Central memory CD8-positive, alpha-beta T cell (primary cell): Measurements from ENCODE around the gene NOPCHAP1.

ENCODE experiments used
- ATAC-seq: fragments of 150-1000 bp; cut with Tn5 transposase; replicated peaks from 2 replicates; pipeline ENCODE4 v1.10.0; 2022; ENCODE audit warnings: mild to moderate bottlenecking, moderate FRiP score, moderate number of reproducible peaks; ENCODE audit not compliant: poor library complexity, severe bottlenecking; ENCODE audit errors: extremely low read depth
- DNase-seq, 2 donors: peaks; one replicate each; pipeline ENCODE4 v3.0.0; 2021; ENCODE audit warnings: low spot score in 2 of 2
- H3K27ac Mint-ChIP-seq: one replicate; pipeline ENCODE4 v1.8.0; 2022; ENCODE audit warnings: low read depth, mild to moderate bottlenecking, moderate library complexity, mixed read lengths
- H3K27me3 Mint-ChIP-seq: one replicate; pipeline ENCODE4 v1.8.0; 2022; ENCODE audit warnings: mixed read lengths
- H3K36me3 Mint-ChIP-seq: one replicate; pipeline ENCODE4 v1.8.0; 2022; ENCODE audit warnings: mild to moderate bottlenecking, moderate library complexity, mixed read lengths; ENCODE audit not compliant: insufficient read depth
- H3K4me1 Mint-ChIP-seq: one replicate; pipeline ENCODE4 v1.8.0; 2022; ENCODE audit warnings: mixed read lengths
- H3K4me3 Mint-ChIP-seq: one replicate; pipeline ENCODE4 v1.8.0; 2022; ENCODE audit warnings: mild to moderate bottlenecking, moderate library complexity, mixed read lengths
- H3K9me3 Mint-ChIP-seq: one replicate; pipeline ENCODE4 v1.8.0; 2022; ENCODE audit warnings: mixed read lengths

The NOPCHAP1 gene

DNA sequence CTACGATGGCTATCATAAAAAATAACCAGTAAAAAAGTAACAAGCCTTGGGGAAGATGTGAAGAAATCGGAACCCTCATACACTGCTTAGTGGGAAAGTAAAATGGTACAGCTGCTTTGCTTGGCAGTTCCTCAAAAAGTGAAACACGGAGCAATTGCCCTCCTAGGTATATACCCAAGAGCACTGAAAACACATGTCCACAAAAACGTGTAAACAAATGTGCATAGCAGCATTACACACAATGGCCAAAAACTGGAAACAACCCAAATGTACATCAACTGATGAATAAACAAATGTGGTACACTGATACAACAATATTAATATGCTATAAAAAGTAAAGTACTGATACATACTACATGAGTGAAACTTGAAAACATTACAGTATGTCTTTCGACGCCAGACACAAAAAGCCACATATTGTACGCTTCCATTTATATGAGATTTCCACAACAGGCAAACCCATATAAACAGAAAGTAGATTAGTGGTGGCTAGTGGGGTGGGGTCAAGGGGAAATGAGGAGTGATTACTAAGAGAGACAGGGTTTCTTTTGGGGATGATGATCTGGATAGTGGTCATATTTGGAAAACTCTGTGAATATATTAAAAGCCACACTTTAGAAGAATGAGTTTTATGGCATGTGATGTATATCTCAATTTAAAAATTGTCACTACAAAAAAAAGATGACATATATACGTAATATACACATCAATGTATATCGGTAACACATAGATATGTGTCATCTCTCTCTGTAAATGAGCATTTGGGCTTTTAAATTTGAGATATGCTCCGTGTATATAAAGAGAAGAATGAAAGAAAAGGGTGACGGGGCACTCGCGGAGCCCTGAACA is 29.0 kb upstream of the NOPCHAP1 start:
- Mint-ChIP-seq H3K4me3 (peak overlapping the region; percentile 95), H3K36me3 (peaks cover 8% of the 10 kb centered on the region), H3K9me3 (no peaks in the 10 kb centered on the region), H3K27me3 (peaks cover 3% of the 10 kb centered on the region), H3K27ac (peak overlapping the region; percentile 91), H3K4me1 (peaks cover 23% of the 10 kb centered on the region)
- DNase-seq, result no peak
- ATAC-seq, result no peak

DNA sequence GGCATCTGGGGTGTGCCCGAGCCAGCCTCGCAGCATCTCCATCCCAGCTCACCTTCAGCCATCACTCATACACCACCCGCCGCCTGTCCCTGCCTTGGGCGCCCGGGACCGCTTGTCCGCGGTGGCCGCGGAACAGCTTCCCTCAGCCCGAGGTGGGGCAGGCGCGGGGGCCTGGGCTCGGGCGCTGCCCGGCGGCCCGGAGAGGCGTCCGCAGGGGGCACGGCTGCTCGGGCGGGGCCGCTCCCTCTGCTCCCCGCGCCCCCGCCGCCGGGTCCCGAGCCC is 28.5 kb upstream of the NOPCHAP1 start:
- H3K9me3 Mint-ChIP-seq, result no peaks in the 10 kb centered on the region
- H3K36me3 Mint-ChIP-seq, result peaks cover 8% of the 10 kb centered on the region
- H3K4me1 Mint-ChIP-seq, result peaks cover 23% of the 10 kb centered on the region
- peak overlapping the region; percentile 91 for H3K27ac Mint-ChIP-seq
- peaks cover 9% of the 10 kb centered on the region for H3K27me3 Mint-ChIP-seq
- ATAC-seq (peak; percentile 41), DNase-seq (peak in 1 of 2 donors; percentile 17)
- peak overlapping the region; percentile 95 for H3K4me3 Mint-ChIP-seq

DNA sequence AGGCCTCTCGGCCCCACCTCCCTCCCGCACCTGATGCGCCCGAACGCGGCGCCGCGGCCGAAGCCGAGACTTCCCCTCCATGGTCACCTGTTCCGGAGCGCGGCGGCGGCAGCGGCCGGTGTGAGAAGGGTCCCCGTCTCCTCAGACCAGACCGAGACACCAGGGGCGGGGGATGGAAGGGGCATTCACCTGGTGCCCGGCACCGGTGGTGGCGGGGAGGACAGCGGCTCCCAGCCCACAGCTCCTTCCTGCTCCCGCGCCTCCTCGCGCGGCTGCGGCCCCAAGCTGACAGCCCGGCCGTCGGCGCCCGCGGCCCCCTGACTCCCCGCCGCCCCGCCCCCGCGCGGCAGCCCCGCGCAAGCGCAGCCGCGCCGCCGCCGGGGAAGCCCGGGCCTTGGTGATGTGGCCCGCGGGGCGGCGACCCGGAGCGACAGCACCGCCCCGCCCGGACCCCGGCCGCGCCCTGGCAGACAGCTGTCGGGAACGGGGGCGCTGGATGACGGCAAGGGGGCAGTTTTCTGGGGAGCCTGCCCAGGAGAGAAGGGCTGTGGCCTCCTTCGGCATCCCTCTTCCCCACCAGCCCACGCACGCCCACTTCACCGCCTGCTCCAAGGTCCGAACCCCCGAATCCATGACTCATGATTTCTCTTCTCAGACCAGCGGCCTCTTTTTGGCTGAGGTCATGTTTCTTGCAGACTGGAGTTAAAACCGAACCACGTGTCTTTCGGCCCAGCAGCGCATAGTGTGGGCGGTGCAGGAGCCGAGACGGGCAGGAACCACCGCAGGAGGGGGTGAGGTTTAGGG is 27.9 kb upstream of the NOPCHAP1 start, which contains the start of gene SLC41A2:
Gene SLC41A2 (minus strand): TSS at position 290 of the 804 bp plus-strand sequence. CDS start 29,763 bp downstream, outside the sequence.
- Mint-ChIP-seq H3K27me3 (peaks cover 14% of the 10 kb centered on the region), H3K27ac (peak within 1 kb of the TSS; percentile 91), H3K4me3 (peak within 1 kb of the TSS; percentile 95), H3K4me1 (peaks cover 23% of the 10 kb centered on the region), H3K36me3 (peaks cover 8% of the 10 kb centered on the region), H3K9me3 (no peaks in the 10 kb centered on the region)
- DNase-seq, result peak; percentile 59 to 69
- ATAC-seq, result peak; percentile 93

DNA sequence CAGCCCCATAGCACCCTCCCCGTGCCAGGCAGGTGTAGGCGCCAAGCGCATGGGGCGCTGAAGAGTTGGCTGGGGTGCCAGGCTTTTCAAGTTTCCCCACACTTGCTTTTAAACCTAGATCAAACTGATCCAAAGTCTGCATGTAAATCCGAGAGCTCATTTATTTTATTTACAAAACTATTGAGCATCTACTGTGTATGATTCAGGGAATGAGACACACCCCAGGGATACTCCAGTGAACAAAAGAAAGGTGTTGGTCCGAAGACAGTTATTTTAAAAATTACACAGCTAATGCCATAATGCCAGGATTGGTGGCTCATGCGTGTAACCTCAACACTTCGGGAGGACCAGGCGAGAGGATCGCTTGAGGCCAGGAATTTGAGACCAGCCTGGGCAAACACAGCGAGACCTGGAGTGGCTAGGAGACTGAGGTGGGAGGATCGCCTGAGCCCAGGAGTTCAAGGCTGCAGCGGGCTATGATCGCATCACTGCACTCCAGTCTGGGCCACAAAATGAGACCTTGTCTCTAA is 27.2 kb upstream of the NOPCHAP1 start:
- Mint-ChIP-seq H3K27me3 (peaks cover 21% of the 10 kb centered on the region), H3K9me3 (no peaks in the 10 kb centered on the region), H3K36me3 (peaks cover 8% of the 10 kb centered on the region), H3K27ac (peak overlapping the region; percentile 91), H3K4me1 (peaks cover 23% of the 10 kb centered on the region), H3K4me3 (peak overlapping the region; percentile 95)
- DNase-seq, result no peak
- ATAC-seq, result no peak

DNA sequence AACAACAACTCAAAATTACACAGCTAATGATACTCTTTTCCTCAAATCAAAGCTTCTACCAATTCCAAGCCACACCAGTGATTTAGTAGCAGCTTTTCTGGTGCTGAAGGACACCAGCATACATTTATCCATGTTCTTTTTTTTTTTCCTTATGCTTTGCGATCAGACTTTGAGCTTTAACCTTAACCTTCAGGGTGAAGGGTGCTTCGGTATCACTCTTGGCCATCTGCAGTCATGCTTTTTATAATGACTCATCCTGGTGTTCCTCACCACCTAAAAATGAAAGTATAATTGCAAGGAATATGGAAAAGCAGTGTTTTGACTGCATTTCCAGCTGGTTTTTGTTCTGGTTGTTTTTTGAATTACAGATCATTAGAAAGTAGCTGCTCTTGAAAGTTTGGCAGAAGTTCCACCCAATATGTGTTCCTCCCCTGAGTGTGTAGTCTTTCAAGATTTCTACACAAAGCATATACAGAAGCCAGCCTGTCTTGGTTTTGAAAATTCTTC is 26.7 kb upstream of the NOPCHAP1 start:
- Mint-ChIP-seq H3K27ac (no peak overlapping the region), H3K27me3 (peaks cover 26% of the 10 kb centered on the region), H3K36me3 (peaks cover 8% of the 10 kb centered on the region), H3K4me3 (peak overlapping the region; percentile 95), H3K4me1 (peaks cover 23% of the 10 kb centered on the region), H3K9me3 (no peaks in the 10 kb centered on the region)
- ATAC-seq, result no peak
- DNase-seq, result no peak

DNA sequence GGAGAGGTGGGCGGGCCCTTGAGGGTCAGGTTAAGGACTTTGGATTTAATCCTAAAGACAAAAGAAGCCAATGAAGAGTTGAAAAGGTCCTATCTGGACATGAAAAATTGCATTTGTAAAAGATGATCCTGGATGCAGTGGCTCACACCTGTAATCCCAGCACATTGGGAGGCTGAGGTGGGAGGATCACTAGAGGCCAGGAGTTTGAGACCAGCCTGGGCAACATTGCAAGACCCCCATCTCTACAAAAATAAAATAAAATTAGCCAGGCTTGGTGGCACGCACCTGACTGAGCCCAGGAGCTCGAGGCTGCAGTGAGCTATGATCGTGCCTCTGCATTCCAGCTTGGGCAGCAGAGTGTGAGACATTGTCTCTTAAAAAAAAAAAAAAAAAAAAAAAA is 25.7 kb upstream of the NOPCHAP1 start:
- ATAC-seq, result no peak
- no peak overlapping the region for H3K4me3 Mint-ChIP-seq
- no peaks in the 10 kb centered on the region for H3K9me3 Mint-ChIP-seq

DNA sequence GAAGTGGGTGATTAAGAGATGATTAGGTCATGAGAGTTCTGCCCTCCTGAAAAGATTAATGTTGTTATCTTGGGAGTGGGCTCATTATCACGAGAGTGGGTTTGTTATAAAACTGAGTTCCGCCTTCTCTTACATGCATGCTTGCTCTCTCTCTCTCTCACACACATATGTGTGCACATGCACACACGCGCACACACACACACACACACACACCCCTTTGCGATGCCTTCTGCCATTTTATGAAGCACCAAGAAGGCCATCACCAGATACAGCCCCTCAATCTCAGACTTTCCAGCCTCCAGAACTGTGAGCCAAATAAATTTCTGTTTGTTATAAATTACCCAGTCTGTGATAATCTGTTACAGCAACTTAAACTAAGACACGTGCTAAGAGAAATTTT is 22.4 kb upstream of the NOPCHAP1 start:
- Mint-ChIP-seq H3K4me3 (no peak overlapping the region), H3K4me1 (peaks cover 11% of the 10 kb centered on the region), H3K36me3 (no peaks in the 10 kb centered on the region), H3K27ac (no peak overlapping the region), H3K27me3 (peaks cover 50% of the 10 kb centered on the region), H3K9me3 (no peaks in the 10 kb centered on the region)
- ATAC-seq, result no peak
- DNase-seq, result no peak

More for the DNA sequence above, 25.7 kb upstream of the NOPCHAP1 start:
- Mint-ChIP-seq H3K27ac (no peak overlapping the region), H3K27me3 (peaks cover 37% of the 10 kb centered on the region), H3K4me1 (peaks cover 23% of the 10 kb centered on the region), H3K36me3 (peaks cover 8% of the 10 kb centered on the region)
- no peak for DNase-seq

DNA sequence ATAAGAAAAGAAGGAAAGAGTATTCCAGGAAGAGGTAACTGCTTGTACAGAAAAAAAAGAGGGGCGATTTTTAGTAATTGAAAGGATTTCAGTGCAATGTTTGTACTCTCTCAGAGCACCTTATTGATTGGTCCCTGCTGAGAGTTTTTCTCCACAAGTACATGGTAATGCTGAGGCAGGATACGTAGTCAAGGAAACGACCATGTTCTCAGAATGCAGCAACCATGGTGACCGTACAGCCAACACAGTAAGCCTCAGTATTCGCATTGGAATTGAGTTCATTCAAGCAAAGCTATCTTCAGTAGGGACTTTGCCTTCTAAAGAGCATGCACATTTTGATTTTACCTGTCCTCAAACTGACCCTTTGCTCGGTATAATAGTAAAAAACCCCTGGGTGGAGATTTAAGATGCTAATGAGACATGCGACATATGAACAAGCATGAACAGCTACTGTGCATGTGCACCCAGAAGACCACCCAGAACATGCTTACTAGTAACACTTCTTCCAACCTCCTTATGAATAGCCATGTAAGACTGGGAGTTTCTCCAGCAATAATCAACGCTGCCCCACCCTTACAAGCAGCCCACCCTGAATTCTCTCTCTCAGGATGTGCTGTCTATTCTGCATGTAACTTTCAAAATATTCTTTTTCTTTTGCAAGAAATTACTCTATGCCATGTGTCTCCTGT is 21.8 kb upstream of the NOPCHAP1 start:
- ATAC-seq (no peak), DNase-seq (no peak)
- Mint-ChIP-seq H3K4me1 (peaks cover 5% of the 10 kb centered on the region), H3K27me3 (peaks cover 50% of the 10 kb centered on the region), H3K27ac (no peak overlapping the region), H3K9me3 (no peaks in the 10 kb centered on the region), H3K36me3 (no peaks in the 10 kb centered on the region), H3K4me3 (no peak overlapping the region)

DNA sequence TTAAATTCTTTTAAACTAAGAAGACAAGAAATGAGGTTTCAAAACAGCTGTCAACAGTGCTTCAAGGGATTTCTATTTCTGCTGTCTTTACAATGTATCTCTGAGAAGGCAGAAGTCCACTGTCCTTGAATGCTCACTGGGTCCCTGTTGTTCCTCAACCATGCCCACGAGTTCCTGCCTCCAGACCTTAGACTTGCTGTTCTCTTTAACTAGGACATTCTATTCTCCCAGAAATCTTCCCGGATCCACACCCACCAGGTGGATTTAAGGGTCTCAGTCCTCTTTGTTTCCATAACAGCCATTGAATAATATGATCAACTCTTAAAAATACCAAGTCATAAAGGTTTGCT is 21.3 kb upstream of the NOPCHAP1 start:
- Mint-ChIP-seq H3K4me3 (no peak overlapping the region), H3K27ac (no peak overlapping the region), H3K27me3 (peaks cover 50% of the 10 kb centered on the region), H3K9me3 (no peaks in the 10 kb centered on the region), H3K4me1 (peaks cover 4% of the 10 kb centered on the region), H3K36me3 (no peaks in the 10 kb centered on the region)
- ATAC-seq (no peak), DNase-seq (no peak)

DNA sequence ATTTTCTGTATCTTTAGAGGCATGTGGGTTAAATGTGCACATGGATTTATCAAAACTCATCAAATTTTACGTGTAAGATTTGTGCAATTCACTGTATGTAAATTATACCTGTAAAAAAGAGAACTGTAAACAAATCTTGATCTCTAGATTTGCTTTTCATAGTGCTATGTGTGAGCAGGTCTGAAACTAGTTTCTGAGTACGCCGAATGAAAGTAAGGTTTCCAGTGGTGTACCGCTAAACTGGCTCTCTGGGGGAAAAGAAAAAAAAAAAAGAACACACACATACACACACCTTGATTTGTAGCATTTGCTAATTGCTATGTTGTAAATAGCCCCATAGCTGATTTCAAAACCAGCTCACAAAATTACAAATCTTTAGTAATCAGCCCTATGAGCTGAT is 19.4 kb upstream of the NOPCHAP1 start:
- Mint-ChIP-seq H3K4me1 (no peaks in the 10 kb centered on the region), H3K9me3 (no peaks in the 10 kb centered on the region), H3K36me3 (no peaks in the 10 kb centered on the region), H3K27me3 (peaks cover 50% of the 10 kb centered on the region), H3K4me3 (no peak overlapping the region), H3K27ac (no peak overlapping the region)
- ATAC-seq (no peak), DNase-seq (no peak)

DNA sequence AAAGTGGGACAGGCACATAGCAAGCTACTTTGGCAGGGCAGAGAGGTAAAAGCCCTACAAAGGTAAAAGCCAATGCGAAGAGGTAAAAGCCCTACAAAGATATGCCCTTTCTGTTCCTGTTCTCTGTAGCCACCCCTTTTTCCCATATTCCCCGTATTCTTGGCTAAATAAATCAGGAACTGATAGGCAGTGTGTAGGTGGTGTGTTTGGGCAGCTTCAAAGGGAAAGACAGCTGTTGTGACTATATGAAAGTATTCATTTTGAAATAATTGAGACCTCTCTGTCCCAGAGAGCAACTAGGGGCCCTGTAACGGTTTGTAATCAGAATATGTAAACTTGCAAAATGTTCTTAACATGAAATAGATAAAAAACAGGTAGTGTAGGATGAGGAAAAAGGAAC is 16.8 kb upstream of the NOPCHAP1 start:
- Mint-ChIP-seq H3K9me3 (no peaks in the 10 kb centered on the region), H3K27me3 (peaks cover 24% of the 10 kb centered on the region), H3K36me3 (no peaks in the 10 kb centered on the region), H3K27ac (no peak overlapping the region), H3K4me1 (no peaks in the 10 kb centered on the region), H3K4me3 (no peak overlapping the region)
- ATAC-seq, result no peak
- no peak for DNase-seq

DNA sequence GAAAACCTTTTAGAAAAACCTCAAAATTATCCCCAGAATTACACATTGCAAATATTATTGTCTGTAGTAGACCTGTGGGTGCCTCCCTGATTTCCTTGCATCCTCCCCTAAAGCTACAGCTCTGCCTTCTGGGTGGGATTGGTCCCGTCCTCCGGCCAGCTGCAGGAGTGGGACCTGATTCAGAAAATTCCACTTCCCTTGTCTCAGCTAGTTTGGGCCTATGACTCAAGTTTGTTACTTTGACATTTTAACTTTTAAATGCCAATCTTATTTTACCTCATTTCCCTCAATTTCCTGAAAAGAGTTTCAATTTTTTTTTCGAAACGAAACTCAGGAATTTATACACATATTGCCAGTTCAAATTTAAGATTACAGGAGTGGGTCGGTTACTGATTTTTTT is 14.8 kb upstream of the NOPCHAP1 start:
- Mint-ChIP-seq H3K36me3 (no peaks in the 10 kb centered on the region), H3K9me3 (no peaks in the 10 kb centered on the region), H3K27ac (no peak overlapping the region), H3K27me3 (peaks cover 5% of the 10 kb centered on the region), H3K4me3 (no peak overlapping the region), H3K4me1 (no peaks in the 10 kb centered on the region)
- ATAC-seq (no peak), DNase-seq (no peak)
